Kidney tubule cell (primary cell): Measurements from ENCODE around the gene TRIM3.
A peak's percentile ranks its signal among the peaks of the same experiment; 100 is the strongest.
"Not testable (repeated sequence)": the region's sequence is repeated elsewhere in the genome, so short reads cannot be mapped to it uniquely, and the experiment has no call there.

Experiments
- DNase-seq: peaks from one replicate; pipeline ENCODE4 v3.0.0-alpha.2; 2018; ENCODE audit warnings: low spot score

Gene TRIM3

DNA sequence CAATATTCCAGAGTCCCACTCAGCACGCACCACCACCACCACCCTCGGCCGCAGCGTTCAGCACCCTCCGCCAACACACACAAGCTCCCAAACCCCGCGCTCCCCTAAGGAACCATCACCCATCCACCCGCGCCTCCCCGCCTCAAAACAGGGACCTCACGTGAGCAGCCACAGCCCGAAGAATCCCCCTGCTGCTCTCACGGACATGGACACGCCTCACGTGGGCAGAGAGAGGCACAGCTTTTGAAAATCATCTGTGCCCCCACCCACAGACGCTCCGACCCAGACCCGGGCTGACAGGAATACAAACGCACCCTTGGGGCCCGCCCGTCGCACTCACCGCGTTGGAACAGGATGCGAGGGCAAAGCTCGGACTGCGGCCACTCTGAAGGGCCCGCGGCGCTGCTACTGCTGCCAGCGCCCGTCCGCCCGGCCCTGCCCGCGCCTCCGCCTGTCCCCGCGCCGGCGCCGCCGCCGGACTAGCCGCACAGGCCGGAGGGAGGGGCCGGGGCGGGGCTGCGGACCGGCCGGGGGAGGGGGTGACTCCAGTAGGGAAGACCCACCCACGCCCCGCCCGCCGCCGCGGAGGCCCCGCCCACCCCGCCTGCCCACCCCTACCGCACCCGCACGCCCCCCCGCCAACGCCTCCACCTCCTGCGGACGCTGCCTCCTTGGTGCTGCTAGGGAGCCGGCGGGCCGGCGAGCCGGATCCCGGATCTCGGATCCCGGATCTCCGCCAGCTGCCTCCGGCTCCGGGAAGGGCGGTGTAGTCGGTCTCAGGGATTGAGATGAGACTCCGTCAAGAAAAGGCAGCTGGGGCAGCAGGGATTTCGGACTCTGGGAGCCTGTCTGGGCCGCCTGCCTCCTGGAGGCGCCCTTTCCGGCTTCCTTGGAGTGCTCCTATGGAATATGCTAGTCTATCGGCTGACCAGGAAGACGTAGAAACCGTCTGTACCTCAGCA is at the start of gene TRIM3:
Gene TRIM3, minus strand, starts transcription at position 491 of the 962 bp plus-strand sequence. CDS start 8,246 bp downstream, outside the sequence.
- peak; percentile 89 for DNase-seq

DNA sequence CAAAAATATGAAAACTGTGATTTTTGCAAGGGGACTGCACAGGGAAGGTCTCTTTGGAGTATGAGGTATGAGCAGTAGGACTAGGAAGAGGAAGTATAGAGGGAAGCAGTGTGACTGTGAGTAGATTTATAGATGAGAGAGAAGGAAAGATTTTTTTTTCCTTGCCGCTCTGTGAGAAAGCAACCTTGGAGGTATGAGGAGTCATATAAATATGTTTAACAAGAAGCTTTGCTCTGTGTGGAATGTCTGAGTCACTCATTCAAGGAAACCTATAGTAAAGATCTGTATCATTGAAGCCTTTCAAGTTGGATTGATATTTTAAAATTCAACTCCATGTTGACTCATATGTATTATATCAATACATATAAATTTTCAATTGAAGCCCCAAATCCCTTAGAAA is 49.5 kb upstream of the TRIM3 start:
- DNase-seq = peak; percentile 83

GRCh38 chr11:6521946-6522345 is 48.2 kb upstream of the TRIM3 start:
- not testable (repeated sequence) for DNase-seq

DNA sequence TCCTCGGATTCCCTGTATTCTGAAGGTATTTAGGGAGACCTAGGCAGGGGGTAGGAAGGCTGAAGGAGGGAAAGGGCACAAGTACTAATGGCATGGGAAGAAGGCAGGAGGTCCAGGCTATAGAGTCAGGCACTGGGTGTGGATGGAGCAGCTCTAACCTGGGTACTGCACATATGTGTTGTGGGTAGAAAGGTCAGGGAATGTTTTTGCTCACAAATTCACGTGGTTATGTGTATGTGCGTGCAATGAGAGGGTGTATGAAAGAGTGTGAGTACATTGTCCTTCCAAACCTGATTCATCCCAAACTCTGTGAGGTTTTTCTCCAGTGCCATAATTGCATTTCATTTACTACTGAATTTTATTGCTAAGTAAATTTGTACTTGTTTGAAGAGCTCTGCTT is 46.5 kb upstream of the TRIM3 start:
- DNase-seq = no peak

- DNase-seq = no peak
These were observed 43.1 kb upstream of the TRIM3 start for GRCh38 chr11:6516865-6517264.

- DNase-seq = peak; percentile 68
These were observed 32.0 kb upstream of the TRIM3 start for GRCh38 chr11:6505577-6506240.

- DNase-seq = no peak
These were observed 30.4 kb upstream of the TRIM3 start for GRCh38 chr11:6504166-6504565.

DNA sequence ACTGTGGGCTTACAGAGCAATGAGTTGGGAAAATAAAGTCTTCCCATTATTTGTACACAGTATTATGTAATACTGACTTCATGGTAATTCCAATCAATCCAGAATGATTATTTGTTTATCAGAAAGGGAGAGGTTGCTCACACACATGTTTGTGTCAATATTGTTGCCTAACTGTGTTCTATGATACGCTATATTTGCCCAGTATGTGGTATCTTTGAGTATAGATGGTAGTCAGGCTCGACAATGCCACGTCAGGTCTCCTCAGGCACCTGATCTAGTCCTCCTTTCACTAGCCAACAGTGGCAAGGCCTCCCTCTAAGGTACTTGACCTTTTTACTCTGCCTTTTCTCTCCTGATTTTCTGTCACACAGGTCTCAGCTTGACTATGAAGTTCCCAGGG is 28.6 kb upstream of the TRIM3 start:
- DNase-seq = no peak

GRCh38 chr11:6498544-6498943 is 24.8 kb upstream of the TRIM3 start:
- DNase-seq = no peak

- no peak for DNase-seq
These were observed 24.4 kb upstream of the TRIM3 start for GRCh38 chr11:6498121-6498520.

DNA sequence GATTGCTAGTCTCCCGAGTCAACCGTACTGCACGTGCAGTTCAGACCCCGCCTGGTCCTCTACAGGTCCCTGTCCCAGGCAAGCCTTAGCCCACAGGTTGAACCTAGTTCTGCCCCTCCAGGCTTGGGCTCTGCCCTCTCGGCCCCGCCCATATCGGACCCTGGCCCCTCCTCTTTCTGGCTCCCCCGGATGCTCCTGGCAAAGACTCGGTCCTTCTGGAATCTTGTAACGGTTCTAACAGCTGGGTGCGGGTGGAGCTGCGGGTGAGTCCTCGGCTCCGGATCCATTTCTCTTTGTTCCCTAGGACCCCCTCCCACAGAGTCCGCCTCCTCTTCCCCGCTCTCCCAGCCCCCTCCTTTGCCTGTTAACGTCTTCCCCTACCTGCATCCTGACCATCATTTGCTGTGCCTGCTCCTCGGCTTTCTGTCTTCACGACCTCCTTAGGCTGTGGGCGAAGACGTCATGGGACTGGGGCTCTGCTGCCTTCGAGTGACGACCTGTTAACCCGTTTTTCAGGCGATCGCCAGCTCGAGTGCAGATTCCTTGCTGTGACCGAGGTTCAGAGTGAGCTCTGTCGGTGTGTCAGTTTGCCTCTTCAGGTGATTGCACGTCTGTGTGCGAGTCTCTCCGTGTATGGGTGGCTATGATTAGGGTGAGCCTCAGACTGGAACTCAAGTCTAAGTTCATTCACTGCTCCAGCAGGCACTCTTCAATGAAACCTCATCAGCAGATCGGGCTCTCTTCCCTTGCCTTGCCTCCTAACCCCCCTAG is 23.5 kb upstream of the TRIM3 start, which contains the start of gene DNHD1:
Gene DNHD1, plus strand, starts transcription at position 212 of the 771 bp plus-strand sequence. CDS start 936 bp downstream, outside the sequence.
- DNase-seq = no peak

- DNase-seq = no peak
These were observed 15.6 kb upstream of the TRIM3 start for GRCh38 chr11:6489306-6489705.

DNA sequence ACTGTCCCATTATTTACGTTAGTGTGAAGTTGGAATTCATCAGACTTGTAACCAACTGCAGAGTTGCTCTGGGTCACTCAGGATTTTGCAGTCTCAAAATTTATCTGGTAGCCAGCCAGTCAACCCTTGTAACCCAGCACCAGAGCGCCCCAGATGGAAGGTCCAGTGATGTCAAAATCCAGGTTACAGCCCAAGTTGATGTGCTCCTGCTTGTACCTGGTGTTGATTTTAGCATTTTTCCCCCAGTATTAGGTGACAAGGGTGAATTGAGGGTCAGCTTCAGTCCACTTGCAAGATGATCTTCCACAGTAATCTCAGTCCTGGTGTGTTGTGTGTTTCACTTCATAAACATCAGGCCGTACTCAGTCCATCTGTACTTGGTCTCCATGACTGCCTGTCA is 15.1 kb upstream of the TRIM3 start:
- no peak for DNase-seq

GRCh38 chr11:6488342-6488741 is 14.6 kb upstream of the TRIM3 start:
- DNase-seq = no peak

DNA sequence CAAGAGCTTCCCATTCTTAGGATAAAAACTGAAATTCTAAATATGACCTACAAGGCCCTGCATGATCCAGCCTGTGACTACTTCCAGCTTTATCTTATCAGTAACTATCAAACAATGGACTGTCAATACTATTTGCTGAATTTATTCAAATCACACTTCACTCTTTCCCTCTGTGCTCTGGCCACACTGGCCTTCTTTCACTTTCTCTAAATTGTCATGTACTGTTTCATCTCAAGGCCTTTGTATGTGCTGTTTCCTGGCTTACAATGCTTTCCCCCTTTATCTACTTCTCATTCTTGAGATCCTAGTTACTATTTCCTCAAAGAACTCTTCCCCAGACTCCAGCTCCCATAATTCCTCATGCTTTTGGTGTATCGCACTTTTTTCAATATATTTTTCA is 13.2 kb upstream of the TRIM3 start:
- no peak for DNase-seq

- no peak for DNase-seq
These were observed 12.5 kb upstream of the TRIM3 start for GRCh38 chr11:6486256-6486655.

DNA sequence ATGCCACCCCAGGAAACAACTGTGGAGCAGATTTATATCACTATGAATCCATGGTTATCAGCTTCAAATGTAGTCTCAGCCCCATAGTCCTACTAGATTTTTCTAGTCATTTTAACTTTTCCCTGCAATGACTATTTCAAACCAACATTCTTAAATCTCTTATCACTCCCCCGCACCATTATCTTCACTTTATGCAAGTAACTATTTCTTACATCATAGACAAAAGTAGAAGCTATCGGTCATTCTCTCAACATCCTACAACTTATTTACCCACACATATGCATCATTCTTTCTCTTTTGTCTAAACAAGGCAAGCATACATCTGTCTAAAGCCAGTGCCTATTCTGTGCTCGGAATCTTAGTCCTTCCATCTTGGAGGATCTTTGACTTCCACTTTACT is 11.9 kb upstream of the TRIM3 start:
- no peak for DNase-seq

- no peak for DNase-seq
These were observed 9.3 kb upstream of the TRIM3 start for GRCh38 chr11:6483015-6483414.

- DNase-seq = no peak
These were observed 8.7 kb upstream of the TRIM3 start for GRCh38 chr11:6482441-6482840.

DNA sequence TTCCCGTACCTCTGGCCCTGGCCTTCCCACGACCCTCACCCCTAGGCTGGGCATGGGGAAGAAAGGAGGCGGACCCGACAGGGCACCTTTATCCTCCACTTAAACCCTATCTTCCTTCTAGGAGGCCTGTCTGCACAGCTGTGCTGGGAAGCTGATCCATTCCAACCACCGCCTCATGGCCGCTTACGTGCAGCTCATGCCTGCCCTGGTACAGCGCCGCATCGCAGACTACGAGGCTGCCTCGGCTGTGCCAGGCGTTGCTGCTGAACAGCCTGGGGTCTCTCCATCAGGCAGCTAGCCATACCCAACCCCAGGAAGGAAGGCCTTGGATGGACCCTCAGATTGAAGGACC is 8.2 kb upstream of the TRIM3 start:
- DNase-seq = peak; percentile 15

- peak; percentile 98 for DNase-seq
These were observed 7.5 kb upstream of the TRIM3 start, which contains the start of the genes ARFIP2 and TIMM10B for GRCh38 chr11:6481012-6481923. Gene ARFIP2 (minus strand): TSS chr11:6481331. CDS start chr11:6480421, 910 bp downstream. Gene TIMM10B (plus strand): TSS chr11:6481501. CDS start chr11:6481517, 16 bp downstream.
